NCI-H460 (cell line): ENCODE data around the gene FBP1. TPM values are rescaled to one million over a fixed set of nuclear protein-coding genes. Genes with fewer than 3 reads are reported as not detected.

Experiments
- DNase-seq: peaks from one replicate; pipeline ENCODE4 v3.0.0-alpha.2; 2016; ENCODE audit warnings: low read depth; ENCODE audit errors: extremely low read depth
- total RNA-seq: library from RNA; depleted of rRNA; stranded (reverse); fragments of >200 nt; shearing (Covaris generic); gene quantifications from 2 replicates; pipeline ENCODE4 v1.2.3, GENCODE V29; 2014

FBP1 gene
- total RNA-seq, 1 experiment from 2014 or later = 0.12 TPM

DNA sequence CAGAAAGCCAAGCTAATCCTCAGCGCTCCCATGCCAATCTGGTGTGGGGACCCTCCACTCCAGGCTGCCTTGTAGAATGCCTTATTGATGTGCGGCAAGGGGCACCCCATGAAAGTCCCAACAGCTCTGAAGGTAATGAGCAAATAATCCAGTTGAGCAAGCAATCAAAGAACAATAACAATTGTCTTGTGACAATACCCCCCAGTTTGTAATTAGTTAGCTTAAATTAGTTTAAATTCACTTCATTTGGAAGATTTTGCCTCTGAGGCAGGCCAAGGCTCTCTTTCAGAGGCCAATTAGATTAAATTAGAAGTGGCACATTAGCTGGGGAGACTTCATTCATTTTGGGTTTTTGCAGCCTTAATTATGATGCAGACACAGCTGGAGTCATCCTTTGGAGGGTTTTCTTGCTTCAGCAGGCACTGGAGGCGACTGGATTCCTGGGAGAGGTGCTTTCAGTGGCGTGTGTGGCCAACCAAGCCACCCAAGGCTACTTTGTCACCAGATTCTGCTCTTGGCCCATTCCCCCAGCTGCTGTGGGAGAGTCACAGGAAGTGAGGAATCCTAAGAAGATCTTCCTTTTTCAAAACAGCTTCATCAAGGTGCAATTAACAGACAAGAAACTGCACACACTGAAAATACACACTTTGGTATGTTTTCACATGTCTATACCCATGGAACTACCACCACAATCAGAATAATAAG, 17.9 kb upstream of the FBP1 start:
- no peak for DNase-seq

DNA sequence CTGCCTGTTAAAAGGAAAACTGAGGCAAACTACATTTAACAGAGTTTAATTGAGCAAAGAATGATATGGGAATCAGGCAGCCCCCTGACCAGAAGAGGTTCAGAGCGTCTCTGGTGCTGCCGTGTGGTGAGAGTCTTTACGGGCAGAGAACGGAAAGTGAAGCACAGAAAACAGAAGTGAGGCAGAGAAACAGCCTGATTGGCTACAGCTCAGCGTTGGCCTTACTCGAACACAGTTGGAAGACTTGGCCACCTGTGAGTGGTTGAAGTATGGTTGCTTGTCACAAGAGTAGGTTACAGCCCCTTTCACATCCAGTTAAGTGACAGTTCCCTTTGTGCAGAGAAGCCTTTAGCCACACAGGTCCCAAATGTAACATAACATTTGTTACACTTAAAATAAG, 16.9 kb upstream of the FBP1 start:
- no peak for DNase-seq

GRCh38 chr9:94655739-94656138, 16.4 kb upstream of the FBP1 start:
- DNase-seq = no peak

DNA sequence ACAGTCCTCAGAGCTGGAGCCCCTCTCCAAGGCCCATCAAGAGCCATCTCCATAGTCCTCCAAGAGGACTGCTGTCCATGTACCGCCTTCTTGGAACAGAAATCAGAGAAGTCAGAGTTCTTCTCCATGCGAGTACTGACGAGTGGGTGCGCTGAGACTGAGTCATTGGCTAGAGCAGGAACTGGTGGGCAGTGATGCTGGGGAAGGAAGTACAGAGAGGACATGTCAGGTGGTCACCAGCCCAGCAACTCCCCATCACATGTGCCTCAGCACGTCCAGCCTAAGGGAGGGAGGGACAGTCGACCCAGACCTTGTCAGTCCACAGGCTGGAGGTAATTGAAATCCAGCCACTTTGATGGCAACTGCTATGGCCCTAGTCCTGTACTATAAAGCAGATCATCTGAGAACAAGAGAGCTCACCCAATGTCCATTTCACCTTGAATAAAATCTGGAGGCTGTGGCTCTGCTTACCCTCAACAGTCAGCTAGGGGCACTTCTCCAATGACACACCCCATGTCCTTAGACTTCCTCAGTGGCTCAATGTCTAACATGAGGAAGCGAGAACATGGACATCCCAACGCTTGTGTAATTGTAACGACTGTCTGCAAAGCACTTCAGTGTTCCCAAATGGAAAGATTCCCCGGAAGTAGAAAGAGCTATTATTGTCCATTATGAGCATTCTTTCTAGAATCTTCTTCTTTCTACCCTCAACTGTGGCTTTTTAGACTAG, 15.0 kb upstream of the FBP1 start:
- DNase-seq = no peak

DNA sequence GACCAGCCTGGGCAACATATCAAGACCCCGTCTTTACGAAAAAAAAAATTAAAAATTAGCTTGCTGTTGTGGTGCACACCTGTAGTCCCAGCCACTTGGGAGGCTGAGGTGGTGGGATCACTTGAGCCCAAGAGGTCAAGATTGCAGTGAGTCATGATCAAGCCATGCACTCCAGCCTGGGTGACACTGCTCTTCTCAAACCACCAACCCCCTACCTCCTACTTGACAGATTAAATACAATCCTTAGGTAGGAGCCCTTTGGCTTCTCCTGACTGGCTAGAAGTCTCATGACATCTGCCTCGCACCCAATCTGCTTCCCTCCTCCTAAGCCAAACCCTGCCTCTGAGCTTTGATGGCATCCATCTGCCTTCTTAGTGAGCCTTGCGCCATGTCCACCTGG, 11.6 kb upstream of the FBP1 start:
- DNase-seq = no peak

DNA sequence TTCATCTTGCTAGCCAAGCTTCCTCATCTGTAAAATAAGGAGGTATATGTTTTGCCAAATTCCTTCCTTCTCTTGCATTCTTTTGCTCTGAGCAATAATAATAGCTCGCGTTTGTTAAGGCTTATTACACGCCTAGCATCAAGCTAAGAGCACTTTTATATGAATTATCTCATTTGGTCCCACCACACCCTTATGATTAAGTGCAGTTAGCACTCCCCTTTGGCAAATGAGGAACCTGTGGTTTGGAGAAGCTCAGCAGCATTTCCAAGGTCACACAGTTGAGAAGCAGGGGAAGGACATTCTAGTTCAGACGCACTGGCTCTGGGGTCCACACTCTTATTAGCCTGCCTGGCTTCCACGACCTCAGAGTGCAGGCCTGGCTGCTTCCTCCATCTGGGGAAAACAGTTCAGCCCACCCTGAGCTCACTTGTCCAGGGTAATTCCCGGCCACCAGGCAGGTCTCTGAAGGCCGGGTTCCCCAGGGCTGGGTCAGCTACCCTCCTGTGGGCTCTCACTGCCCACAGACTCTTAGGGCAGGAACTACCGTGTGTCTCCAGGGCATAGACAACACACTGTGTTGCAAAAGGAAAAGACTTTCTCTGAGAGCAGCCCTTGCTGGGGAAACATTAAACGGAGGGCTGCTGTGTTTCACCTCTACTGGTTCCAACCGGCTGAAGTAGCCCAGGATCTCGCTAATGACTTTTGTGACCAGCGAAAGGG, 9.9 kb upstream of the FBP1 start:
- no peak for DNase-seq

- DNase-seq = no peak
Observed at GRCh38 chr9:94648185-94648584, 8.9 kb upstream of the FBP1 start.

DNA sequence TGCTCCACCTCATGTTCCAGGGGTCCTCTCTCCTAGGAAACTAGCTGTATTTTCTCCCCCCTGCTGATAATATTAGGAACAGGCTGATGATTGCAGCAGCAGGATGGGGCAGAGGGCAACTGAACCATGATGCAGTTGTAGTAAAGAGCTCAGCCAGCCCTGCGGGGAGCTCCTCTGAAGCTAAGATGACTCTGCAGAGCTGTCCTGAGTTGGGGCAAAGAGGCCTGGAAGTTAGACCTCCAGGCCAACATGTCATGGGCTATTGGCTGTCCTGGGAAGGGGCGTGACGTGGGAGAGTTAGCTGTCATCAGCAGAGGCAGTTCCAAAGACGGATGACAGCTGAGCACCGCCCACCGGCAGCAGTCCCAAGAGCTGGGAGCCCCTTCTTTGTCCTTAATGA, 6.6 kb upstream of the FBP1 start:
- DNase-seq = no peak

- no peak for DNase-seq
Observed at GRCh38 chr9:94644543-94644942, 5.2 kb upstream of the FBP1 start.

GRCh38 chr9:94643741-94644140, 4.4 kb upstream of the FBP1 start:
- no peak for DNase-seq

- DNase-seq = no peak
Observed at GRCh38 chr9:94643176-94643575, 3.9 kb upstream of the FBP1 start.

DNA sequence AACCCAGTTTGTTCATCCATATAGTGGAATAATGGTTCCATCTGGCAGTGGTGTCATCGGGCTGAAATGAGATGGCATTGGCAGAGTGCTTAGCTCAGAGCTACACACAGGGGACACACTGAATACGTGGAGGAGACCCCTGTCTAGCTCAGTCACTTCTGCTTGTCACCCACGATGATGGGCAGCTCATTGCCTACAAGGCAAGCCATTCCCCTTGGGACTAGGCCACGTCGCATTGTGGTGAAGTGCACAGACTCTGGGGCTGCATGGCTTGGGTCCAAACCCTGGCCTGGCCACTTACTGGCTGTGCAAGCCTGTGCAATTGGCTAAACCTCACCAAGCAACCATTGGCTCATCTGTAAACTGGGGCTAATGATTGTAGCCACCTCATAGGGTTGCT, 3.2 kb upstream of the FBP1 start:
- DNase-seq = no peak

DNA sequence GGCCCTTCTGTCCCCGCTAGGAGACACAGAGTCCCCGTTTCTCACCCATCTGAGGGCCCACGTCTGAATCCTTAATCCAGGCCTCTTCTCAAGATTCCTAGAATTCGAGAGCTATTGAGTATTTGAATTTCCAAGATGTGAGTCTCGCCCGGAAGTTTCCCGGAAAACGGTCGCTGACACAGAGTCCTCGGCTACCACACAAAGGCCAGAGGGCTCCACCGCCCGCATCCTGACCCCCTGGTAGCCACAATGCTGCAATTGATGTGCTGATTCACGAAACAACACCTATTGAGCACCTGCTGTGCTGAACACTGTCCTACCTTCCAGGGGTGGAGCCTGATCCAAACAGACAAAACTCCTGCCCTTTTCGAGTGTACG, 670 bp upstream of the FBP1 start:
- DNase-seq = no peak

GRCh38 chr9:94638335-94639060, 820 bp downstream of the FBP1 start:
- no peak for DNase-seq

- no peak for DNase-seq
Observed at GRCh38 chr9:94632737-94633136, 6.6 kb downstream of the FBP1 start.

DNA sequence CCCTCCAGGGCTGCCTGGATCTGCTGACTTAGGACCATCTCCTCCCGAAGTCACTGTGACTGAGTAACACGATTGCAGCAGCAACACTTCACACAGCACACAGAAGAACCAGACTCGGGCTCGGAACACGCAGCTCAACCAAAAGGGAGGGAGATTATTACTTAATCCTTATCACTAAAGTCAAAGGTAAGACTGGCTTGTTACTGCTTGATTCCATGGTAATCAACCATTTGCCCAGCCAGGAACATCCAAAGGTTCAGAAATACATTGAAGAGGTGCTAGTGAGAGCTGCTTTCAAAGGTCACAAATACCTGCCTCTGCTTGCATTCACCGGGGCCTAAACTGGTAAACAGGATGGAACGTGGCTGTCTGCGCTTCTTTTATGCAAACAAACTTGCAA, 7.7 kb downstream of the FBP1 start:
- no peak for DNase-seq

- no peak for DNase-seq
Observed at GRCh38 chr9:94630833-94631232, 8.5 kb downstream of the FBP1 start.

DNA sequence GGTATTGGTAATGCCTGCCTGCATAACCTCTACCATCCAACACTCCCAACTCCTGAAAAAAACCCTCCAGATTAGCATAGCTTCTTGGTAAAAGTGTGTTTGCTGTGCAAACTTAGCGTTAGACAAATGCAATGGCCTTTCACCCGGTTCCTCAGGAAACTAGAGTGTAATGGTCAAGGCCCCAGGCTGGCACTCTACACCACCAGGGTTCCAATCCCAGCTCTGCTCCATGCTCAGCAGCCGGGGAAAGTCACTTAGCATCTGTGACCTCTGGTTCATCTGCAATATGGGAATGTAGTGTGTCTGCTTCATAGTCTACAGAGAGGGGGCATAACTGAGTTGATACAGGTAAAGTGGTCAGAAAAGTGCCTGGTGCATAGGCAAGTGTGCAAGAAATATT, 9.0 kb downstream of the FBP1 start:
- DNase-seq = no peak

DNA sequence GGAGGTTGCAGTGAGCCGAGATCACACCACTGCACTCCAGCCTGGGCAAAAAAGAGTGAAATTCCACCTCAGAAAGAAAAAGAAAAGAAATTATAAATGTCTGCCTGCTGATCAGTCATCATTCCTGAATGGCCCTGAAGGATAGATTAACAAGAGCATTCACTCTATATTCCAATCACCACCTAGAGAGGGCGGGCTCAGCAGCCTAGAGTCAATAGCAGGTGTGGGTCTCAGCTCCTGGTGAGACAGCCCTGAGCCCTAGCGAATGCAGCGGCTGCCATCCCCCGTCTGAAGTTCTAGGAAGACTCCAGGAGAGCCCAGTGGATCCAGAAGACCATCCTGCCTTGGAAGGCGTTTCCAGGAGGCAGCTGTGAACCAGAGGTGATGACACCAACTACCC, 12.0 kb downstream of the FBP1 start:
- DNase-seq = no peak

- DNase-seq = no peak
Observed at GRCh38 chr9:94625835-94626234, 13.5 kb downstream of the FBP1 start.

GRCh38 chr9:94624629-94625028, 14.7 kb downstream of the FBP1 start:
- no peak for DNase-seq
